HL-60/S4 treated with retinoic acid at 250 ng/mL for 4 days and 3 days (cell line): ENCODE data around the gene ATP8A2.

Experiments
- in situ Hi-C: fragments of 300-500 bp; cut with MboI; formaldehyde crosslinking; loops from 2 replicates; pipeline ENCODE4 v1.7.0; 2022; ENCODE audit warnings: low sequenced_read_pairs

Gene ATP8A2

DNA sequence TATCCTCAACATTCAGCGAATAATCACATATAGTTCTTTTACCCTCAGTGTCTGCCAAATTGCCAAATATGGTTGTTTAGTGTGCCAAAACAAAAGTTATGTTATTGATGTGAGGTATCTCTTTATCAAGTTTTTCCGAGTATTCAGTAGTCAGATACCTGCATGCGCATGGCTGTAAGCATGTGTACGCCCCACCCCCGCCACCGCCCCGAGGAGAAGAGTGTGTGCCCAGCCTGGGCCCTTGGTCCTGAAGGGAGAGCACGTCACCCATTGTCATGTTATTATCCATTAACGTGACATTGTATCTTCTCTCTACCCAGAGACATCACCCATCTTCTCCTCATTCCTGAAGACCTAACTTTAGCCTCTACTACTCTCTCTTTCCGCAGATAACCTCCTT, 533.1 kb downstream of the ATP8A2 start:
- in situ Hi-C loops, result no loop called here

GRCh38 chr13:25905611-25906010, 533.8 kb downstream of the ATP8A2 start:
- in situ Hi-C loops, result no loop called here

- in situ Hi-C loops, result no loop called here
Observed at GRCh38 chr13:25906191-25906661, 534.5 kb downstream of the ATP8A2 start.

GRCh38 chr13:25908366-25908765, 536.6 kb downstream of the ATP8A2 start:
- in situ Hi-C loops, result no loop called here

DNA sequence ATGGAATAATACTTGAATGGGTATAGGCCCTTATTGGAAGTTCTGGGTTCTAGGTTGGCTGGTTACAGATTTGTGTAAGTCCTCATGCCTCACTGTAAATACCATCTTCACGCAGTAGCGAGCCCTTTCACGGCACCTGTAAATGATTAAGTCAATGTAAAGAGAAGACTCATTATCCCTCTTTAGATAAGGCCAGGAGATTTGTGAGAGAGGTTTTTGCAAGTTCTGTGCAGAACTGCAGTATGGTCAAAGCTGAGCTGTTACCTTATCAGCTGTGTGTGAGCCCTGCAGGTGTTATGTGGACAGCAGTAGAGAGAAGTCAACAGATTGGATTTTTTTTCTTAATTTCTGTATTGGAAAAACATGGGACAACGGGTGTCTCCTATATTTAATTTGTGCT, 538.5 kb downstream of the ATP8A2 start:
- in situ Hi-C loops, result no loop called here

GRCh38 chr13:25910991-25911419, 539.2 kb downstream of the ATP8A2 start:
- in situ Hi-C loops, result no loop called here

DNA sequence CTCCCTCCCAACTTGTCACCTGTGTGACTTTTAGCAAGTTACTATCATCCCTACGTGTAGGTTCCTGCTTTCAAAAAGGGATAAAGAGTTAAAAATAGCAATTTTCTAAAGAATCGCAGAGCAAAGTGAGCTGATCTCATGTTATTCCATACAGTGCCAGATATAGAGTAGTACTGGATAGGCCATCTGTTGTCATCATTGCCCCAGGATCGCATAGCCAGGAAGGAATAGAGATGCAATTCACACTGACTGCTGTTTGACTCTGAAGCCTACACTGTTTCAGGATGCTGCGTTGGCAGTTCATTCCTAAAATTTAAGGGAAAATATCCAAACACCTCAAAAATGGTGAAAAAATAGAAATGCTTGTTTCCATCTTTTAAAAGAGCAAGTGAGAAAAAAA, 541.2 kb downstream of the ATP8A2 start:
- in situ Hi-C loops, result no loop called here

DNA sequence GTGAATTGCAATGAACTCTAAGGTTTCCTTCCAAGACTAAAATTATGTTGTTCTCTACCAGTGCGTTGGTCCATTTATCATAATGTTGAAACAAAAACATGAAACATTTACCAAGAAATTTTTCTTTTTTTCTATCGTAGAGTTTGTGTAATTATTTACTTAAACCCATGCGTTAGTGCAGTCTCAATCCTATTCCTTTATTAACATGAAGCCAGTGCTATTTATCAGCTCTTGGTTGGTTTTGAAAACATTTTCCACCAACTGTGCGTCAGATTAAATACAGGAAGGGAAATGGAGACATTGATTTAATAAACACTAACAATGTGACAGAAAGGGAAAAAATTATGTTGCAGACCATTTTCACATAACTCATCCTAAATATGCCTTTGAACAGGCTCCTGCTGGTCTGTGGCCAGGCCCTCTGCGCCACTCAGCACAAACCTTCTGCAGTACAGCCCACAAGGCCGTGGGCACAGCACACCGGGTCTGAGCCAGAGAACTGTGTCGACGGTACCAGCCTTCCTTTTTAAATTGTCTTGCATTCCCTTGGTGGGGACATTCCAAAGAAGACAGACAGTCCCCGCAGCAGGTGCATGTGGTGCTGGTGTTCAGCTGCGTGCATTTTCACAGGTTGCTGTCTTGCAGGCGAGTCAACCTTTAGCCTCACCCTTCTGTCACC, 544.2 kb downstream of the ATP8A2 start:
- in situ Hi-C loops, result no loop called here

- in situ Hi-C loops, result no loop called here
Observed at GRCh38 chr13:25920277-25920676, 548.5 kb downstream of the ATP8A2 start.

DNA sequence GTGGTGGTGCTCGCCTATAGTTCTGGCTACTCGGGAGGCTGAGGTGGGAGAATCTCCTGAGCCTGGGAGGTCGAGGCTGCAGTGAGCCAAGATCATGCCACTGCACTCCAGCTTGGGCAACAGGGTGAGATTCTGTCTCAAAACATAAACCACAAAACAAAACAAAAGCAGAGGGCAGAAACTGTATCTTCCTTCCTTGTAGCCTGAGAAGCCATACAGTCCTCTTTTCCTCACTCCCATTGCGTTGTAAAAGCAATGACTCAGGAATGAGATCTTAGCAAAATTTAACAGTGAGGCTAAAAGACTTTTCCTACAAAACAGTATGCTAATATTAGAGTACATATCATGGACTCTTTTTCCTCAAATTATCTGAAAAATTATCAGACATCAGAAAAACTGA, 549.2 kb downstream of the ATP8A2 start:
- in situ Hi-C loops, result no loop called here

DNA sequence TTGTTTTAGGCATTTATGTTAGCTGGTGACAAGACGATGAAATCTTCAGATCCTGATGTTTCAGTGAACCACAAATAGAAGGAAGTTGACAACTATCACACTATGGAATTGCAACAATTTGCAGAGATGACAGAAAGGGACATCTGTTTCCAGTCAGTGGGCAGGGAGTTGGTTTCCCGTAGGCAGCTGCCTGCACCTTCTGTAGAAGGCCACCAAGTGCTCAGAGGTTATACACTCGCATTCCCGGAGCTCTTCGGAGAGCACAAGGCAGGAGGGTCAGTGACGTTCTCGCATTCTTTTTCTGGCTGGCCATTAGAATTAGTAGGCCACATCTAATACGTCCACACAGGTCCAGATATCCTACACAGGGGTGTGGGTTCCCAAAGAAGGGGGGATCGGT, 550.6 kb downstream of the ATP8A2 start:
- in situ Hi-C loops, result no loop called here

DNA sequence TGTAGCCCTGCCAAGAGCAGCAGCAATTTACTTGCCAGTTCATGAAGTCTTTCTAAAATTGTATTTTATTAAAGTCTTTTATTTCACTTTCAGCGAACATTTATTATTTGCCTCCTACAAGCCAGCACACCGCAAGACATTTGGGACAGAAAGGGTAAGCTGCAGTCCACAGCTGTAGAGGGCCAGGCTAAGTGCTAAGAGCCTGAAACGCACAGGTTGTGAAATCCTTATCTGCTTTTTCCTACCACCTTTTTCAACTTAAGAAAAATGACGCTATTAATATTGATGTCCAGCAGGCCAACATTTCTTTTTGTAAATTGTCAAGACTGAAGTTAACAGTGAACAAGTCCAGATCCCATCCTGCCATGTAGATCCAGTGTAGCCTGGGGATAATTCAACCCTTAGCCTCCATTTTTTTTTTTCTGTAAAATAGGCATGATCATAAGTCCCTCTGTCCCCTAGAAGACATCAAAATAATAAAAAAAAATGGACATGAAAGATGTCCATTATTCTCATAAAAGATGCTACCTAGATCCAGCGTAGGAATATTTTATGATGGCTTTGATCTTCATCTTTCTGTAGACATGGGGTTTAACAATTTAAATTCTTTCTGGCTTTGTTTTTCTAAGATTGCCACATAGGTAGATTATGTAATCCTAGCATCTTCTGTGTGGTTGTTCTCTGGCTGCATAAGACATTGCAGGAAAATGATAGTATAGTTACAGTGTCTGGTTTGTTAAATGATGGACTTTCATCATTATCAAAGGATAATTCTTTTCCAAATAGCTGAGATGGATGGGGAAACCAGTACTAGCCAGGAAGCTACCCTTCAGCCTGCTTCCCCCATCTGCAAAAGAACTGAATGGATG, 551.7 kb downstream of the ATP8A2 start:
- in situ Hi-C loops, result no loop called here

DNA sequence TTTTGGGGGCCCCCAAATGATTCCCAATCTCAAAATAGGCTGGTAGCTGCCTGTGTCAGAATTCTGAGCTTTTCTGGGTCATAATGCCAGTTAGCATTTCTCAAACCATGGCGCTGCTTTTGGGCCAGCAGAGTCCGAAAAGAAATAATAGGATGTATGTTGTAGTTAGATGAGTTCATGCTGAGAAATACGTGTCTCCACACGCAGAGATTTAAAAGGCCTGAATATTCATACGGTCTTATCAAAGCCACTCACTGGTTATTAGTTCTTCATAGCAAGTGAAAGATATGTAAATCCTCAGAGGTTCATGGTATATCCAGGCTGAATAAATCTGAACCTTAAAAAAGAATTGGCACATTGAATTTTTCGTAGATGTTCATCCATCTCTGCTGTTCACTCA, 555.6 kb downstream of the ATP8A2 start:
- in situ Hi-C loops, result no loop called here

- in situ Hi-C loops, result no loop called here
Observed at GRCh38 chr13:25927932-25928331, 556.2 kb downstream of the ATP8A2 start.

DNA sequence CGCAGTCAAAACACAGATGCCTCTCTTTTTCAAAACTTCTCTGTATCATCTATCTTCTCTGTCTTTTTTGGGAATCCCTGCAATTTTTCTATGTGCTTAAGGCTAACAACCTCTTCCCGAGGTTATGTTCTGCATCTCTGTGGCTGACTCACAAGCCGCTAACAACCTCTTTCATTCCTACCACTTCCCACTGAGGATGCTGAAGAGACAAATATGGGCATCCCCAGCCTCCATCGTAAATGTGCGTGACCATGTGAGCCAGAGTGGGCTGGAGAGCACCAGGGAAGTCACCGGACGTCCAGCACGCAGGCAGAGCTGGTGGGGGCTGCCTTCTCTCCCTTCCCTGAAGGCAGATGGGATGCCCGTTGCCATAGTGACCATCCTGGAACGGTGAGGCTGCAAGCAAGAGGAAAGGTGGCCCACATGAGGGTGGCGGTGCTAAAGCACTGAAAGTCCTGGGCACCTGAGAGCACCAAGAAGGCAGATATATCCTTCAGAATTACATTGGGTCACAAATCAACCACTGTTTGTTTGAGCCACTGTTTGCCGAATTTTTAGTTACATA, 557.2 kb downstream of the ATP8A2 start:
- in situ Hi-C loops, result no loop called here

DNA sequence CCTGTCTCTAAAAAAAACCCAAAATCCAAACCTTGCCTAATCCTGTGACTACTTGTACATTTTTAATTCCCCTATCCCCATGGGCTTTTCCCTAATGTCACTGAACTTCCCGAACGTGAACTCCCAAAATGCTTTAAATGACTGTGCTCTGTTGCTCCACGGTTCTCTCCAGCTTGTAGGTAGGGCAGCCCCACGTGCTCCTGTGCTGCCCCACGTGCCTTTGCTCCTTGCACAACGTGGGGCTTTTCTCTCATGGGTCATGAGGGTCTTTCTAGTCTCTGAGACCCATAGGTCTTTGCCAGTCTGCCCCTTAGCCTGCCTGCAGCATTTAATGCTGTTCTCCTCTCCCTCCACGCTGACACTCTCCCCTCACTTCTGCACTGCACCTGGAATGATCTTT, 558.0 kb downstream of the ATP8A2 start:
- in situ Hi-C loops, result no loop called here

- in situ Hi-C loops, result no loop called here
Observed at GRCh38 chr13:25930653-25931052, 558.9 kb downstream of the ATP8A2 start.

DNA sequence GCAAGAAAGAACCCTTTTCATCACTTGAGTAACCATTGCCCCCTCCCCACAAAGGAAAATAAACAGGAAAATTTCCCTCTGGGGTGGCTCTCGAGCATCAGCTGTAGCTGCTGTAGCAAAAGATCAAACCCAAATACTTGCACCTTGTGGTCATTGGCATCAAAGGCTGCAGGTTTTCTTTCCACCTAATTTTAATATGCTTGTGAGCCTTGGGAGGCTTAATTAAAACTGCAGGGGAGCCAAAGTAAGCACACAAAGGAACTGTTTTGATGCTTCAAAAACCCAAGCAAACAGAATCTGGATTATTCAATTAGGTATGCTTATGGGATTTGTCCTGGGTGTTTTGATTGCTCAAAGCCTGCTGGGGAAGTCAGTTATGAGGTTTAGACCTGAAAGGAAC, 560.6 kb downstream of the ATP8A2 start:
- in situ Hi-C loops, result no loop called here

- in situ Hi-C loops, result no loop called here
Observed at GRCh38 chr13:25933520-25933919, 561.7 kb downstream of the ATP8A2 start.

GRCh38 chr13:25934127-25934526, 562.4 kb downstream of the ATP8A2 start:
- in situ Hi-C loops, result no loop called here

GRCh38 chr13:25939961-25940687, 568.4 kb downstream of the ATP8A2 start:
- in situ Hi-C loops, result no loop called here
